PFSK-1 (cell line): ENCODE data around the gene VCL.

Experiments
- FOXP2 ChIP-seq: optimal IDR thresholded peaks from 2 replicates; pipeline ENCODE3; 2011; ENCODE audit warnings: borderline replicate concordance, control low read depth, inconsistent platforms; ENCODE audit not compliant: insufficient read depth; ENCODE audit errors: extremely low read length, extremely low read depth
- POLR2AphosphoS5 ChIP-seq: IDR thresholded peaks from 2 replicates; pipeline ENCODE4 v1.6.1; 2012; ENCODE audit warnings: low read depth, mild to moderate bottlenecking, control low read depth, low read length, moderate library complexity
- SIN3A ChIP-seq: IDR thresholded peaks from 2 replicates; pipeline ENCODE4 v1.6.1; 2012; ENCODE audit warnings: mild to moderate bottlenecking, low read length, moderate library complexity, borderline replicate concordance; ENCODE audit not compliant: insufficient read depth
- TAF1 ChIP-seq: IDR thresholded peaks from 2 replicates; pipeline ENCODE4 v1.6.1; 2012; ENCODE audit warnings: low read length, control low read depth, borderline replicate concordance; ENCODE audit not compliant: insufficient read depth
- TF ChIP-seq, protein P1 (sequence below), 2 experiments: IDR thresholded peaks; 2 replicates each; pipeline versions ENCODE4 v1.6.1 to v1.8.0; 2011 to 2012; ENCODE audit warnings: low read depth in 2 of 2, low read length in 2 of 2, control low read depth in 1 of 2, inconsistent platforms in 1 of 2, mild to moderate bottlenecking in 1 of 2, moderate library complexity in 1 of 2; ENCODE audit not compliant: insufficient read depth in 1 of 2

DNA sequence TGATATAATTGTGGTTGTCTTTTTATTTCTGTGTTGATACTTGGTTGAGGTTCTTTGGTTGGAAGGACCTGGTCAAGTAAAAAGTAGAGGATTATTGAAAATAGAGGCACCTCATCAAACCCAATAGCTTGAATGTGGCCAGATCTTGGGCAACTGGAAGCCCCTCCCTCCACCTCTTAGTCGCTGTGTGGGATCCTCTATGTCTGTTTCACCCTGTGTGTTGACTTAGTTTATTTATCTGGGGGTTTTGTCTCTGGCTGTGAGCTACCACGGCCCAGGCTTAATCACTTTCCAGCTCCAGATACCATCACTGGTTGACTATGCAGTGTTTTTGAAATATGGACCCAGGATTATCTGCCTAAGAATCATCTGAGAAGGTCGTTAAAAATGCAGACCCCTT, 94.5 kb downstream of the VCL start:
- no peak for TF ChIP-seq SIN3A
- no peak for TF ChIP-seq POLR2AphosphoS5
- TF ChIP-seq, protein P1, sequence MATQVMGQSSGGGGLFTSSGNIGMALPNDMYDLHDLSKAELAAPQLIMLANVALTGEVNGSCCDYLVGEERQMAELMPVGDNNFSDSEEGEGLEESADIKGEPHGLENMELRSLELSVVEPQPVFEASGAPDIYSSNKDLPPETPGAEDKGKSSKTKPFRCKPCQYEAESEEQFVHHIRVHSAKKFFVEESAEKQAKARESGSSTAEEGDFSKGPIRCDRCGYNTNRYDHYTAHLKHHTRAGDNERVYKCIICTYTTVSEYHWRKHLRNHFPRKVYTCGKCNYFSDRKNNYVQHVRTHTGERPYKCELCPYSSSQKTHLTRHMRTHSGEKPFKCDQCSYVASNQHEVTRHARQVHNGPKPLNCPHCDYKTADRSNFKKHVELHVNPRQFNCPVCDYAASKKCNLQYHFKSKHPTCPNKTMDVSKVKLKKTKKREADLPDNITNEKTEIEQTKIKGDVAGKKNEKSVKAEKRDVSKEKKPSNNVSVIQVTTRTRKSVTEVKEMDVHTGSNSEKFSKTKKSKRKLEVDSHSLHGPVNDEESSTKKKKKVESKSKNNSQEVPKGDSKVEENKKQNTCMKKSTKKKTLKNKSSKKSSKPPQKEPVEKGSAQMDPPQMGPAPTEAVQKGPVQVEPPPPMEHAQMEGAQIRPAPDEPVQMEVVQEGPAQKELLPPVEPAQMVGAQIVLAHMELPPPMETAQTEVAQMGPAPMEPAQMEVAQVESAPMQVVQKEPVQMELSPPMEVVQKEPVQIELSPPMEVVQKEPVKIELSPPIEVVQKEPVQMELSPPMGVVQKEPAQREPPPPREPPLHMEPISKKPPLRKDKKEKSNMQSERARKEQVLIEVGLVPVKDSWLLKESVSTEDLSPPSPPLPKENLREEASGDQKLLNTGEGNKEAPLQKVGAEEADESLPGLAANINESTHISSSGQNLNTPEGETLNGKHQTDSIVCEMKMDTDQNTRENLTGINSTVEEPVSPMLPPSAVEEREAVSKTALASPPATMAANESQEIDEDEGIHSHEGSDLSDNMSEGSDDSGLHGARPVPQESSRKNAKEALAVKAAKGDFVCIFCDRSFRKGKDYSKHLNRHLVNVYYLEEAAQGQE (IDR thresholded peaks at IDR 0.05; ENCODE audit: insufficient read depth in 1 of 2, low read depth in 2 of 2, low read length in 2 of 2) = no peak
- no peak for TF ChIP-seq FOXP2
- no peak for TF ChIP-seq TAF1
